HCT116 (cell line): Measurements from ENCODE around the gene KRTAP10-8. TPM values are rescaled to one million over a fixed set of nuclear protein-coding genes. Genes with fewer than 3 reads are reported as not detected.

Source experiments
- ATAC-seq: fragments of 200-7000 bp; cut with Tn5 transposase; 2 replicates; pipeline ENCODE4 v1.9.1; 2020; ENCODE audit warnings: mild to moderate bottlenecking, moderate library complexity
- BruUV-seq: library from RNA; stranded (reverse); fragments of 400-500 nt; replicated peaks from 2 replicates; lab custom pipeline; 2021; lab: Mats Ljungman, UMichigan
- CTCF ChIA-PET: fragments of 300-600 bp; sonication (Branson Sonifier 250); formaldehyde crosslinking; loops from one replicate; lab custom pipeline; 2021; ENCODE audit warnings: antibody characterized with exemption; lab: Charles Lee
- POLR2A ChIA-PET: fragments of 300-600, 350-600 bp; sonication (Branson Sonifier 250); formaldehyde crosslinking; loops from one replicate; lab custom pipeline; 2021; ENCODE audit warnings: antibody characterized with exemption; lab: Charles Lee
- RAD21 ChIA-PET, 2 experiments: fragments of 300-600 bp; sonication (Branson Sonifier 250); formaldehyde crosslinking; loops; one replicate each; lab custom pipeline; 2023; ENCODE audit warnings: low total read pairs in 2 of 2; ENCODE audit not compliant: uncharacterized antibody in 2 of 2, unreplicated experiment in 2 of 2, low non-redundant PET in 1 of 2; lab: Charles Lee
- DNase-seq: peaks from one replicate; pipeline ENCODE4 v3.0.0-alpha.2; 2010; ENCODE audit warnings: low read depth, low spot score
- H2AFZ ChIP-seq: fragments of 200-600 bp; shearing (Covaris generic), sonication (generic); 2 replicates; pipeline ENCODE4 v1.6.1; 2017; ENCODE audit warnings: low read depth, mixed run types, mixed read lengths, antibody characterized with exemption, low read length; ENCODE audit not compliant: poor library complexity, severe bottlenecking
- H3K27ac ChIP-seq: 2 replicates; pipeline ENCODE4 v1.5.1; 2012; ENCODE audit warnings: low read depth, low read length
- H3K27me3 ChIP-seq: fragments of 200-600 bp; sonication (generic); 2 replicates; pipeline ENCODE4 v1.6.1; 2016; ENCODE audit warnings: mixed run types, low read length, mixed read lengths; ENCODE audit not compliant: insufficient read depth
- H3K36me3 ChIP-seq, 2 experiments: fragments of 200-500 bp in 1 of 2; fragments of 200-600 bp in 1 of 2; sonication (Bioruptor generic) in 1 of 2; sonication (generic) in 1 of 2; 2 replicates each; pipeline versions ENCODE4 v1.5.1 to v1.6.1; 2014 to 2016; ENCODE audit warnings: low read length in 2 of 2, inconsistent platforms in 1 of 2, mixed read lengths in 1 of 2, mixed run types in 1 of 2; ENCODE audit not compliant: insufficient read depth in 2 of 2, control insufficient read depth in 1 of 2
- H3K4me1 ChIP-seq, 2 experiments: fragments of 200-600 bp in 1 of 2; sonication (generic) in 1 of 2; 2 replicates each; pipeline versions ENCODE4 v1.5.1 to v1.6.1; 2012 to 2017; ENCODE audit warnings: low read length in 2 of 2, inconsistent platforms in 1 of 2, mild to moderate bottlenecking in 1 of 2, mixed read lengths in 1 of 2, mixed run types in 1 of 2, moderate library complexity in 1 of 2; ENCODE audit not compliant: insufficient read depth in 2 of 2, control insufficient read depth in 1 of 2
- H3K4me2 ChIP-seq: fragments of 200-600 bp; sonication (generic); 2 replicates; pipeline ENCODE4 v1.6.1; 2017; ENCODE audit warnings: mixed run types, low read length, mixed read lengths
- H3K4me3 ChIP-seq, 2 experiments: fragments of 200-600 bp in 1 of 2; sonication (generic) in 1 of 2; replicated peaks in 1 of 2; 2 replicates each; pipeline ENCODE4 v1.5.1; 2011 to 2016; ENCODE audit warnings: low read length in 2 of 2, control low read depth in 1 of 2, low read depth in 1 of 2, mild to moderate bottlenecking in 1 of 2, mixed read lengths in 1 of 2, mixed run types in 1 of 2
- H3K79me2 ChIP-seq: fragments of 200-600 bp; sonication (generic); 2 replicates; pipeline ENCODE4 v1.6.1; 2017; ENCODE audit warnings: mild to moderate bottlenecking, mixed run types, low read length, moderate library complexity, mixed read lengths; ENCODE audit not compliant: insufficient read depth
- H3K9ac ChIP-seq: fragments of 200-600 bp; sonication (generic); 2 replicates; pipeline ENCODE4 v1.6.1; 2016; ENCODE audit warnings: low read length, mixed read lengths
- H3K9me2 ChIP-seq: fragments of 200-600 bp; sonication (generic), shearing (Covaris generic); 2 replicates; pipeline ENCODE4 v1.6.1; 2017; ENCODE audit warnings: mixed run types, mild to moderate bottlenecking, moderate library complexity; ENCODE audit not compliant: insufficient read depth
- H3K9me3 ChIP-seq, 2 experiments: fragments of 200-500 bp in 1 of 2; fragments of 200-600 bp in 1 of 2; sonication (Bioruptor generic) in 1 of 2; sonication (generic) in 1 of 2; 2 replicates each; pipeline ENCODE4 v1.6.1; 2014 to 2017; ENCODE audit warnings: low read length in 2 of 2, mixed read lengths in 2 of 2, inconsistent platforms in 1 of 2, low read depth in 1 of 2, mild to moderate bottlenecking in 1 of 2, mixed run types in 1 of 2, moderate library complexity in 1 of 2; ENCODE audit not compliant: control insufficient read depth in 1 of 2, insufficient read depth in 1 of 2
- H4K20me1 ChIP-seq: fragments of 200-600 bp; sonication (generic), shearing (Covaris generic); 2 replicates; pipeline ENCODE4 v1.6.1; 2017; ENCODE audit warnings: mixed run types, mild to moderate bottlenecking, moderate library complexity; ENCODE audit not compliant: insufficient read depth
- CBX3 ChIP-seq: IDR thresholded peaks from 2 replicates; pipeline ENCODE4 v1.6.1; 2012; ENCODE audit warnings: low read depth
- JUND ChIP-seq: IDR thresholded peaks from 2 replicates; pipeline ENCODE4 v1.6.1; 2012
- RAD21 ChIP-seq: IDR thresholded peaks from 2 replicates; pipeline ENCODE4 v1.6.1; 2012; ENCODE audit warnings: low read depth, mild to moderate bottlenecking
- SP1 ChIP-seq: IDR thresholded peaks from 2 replicates; pipeline ENCODE4 v1.6.1; 2012; ENCODE audit warnings: low read depth
- ZBTB33 ChIP-seq: IDR thresholded peaks from 2 replicates; pipeline ENCODE4 v1.6.1; 2011; ENCODE audit warnings: mild to moderate bottlenecking, low read length, moderate library complexity; ENCODE audit not compliant: insufficient replicate concordance; ENCODE audit errors: extremely low read depth
- intact Hi-C: fragments of 100-400 bp; cut with micrococcal nuclease; formaldehyde crosslinking; loops from 2 replicates; pipeline ENCODE4 v1.10.0; 2022
- total RNA-seq: library from RNA; stranded (reverse); gene quantifications from one replicate; pipeline ENCODE4 v1.2.1, GENCODE V29; 2021; ENCODE audit not compliant: unreplicated experiment

Gene KRTAP10-8
- total RNA-seq, 1 experiment from 2014 or later = not detected

GRCh38 chr21:44623575-44623974 lies 11.7 kb downstream of the KRTAP10-8 start:
- DNase-seq = peak; percentile 1
- H3K4me1 ChIP-seq = no peaks in the 10 kb centered on the region
- 0 out of 2 replicates have a peak, but pooled peaks have one; percentile 17 for TF ChIP-seq CBX3
- no peak for TF ChIP-seq ZBTB33
- TF ChIP-seq, all 23 proteins: peak for 1
- Histone ChIP-seq H3K36me3 (no peaks in the 10 kb centered on the region), H3K4me3 (no peak overlapping the region), H3K9me3 (peaks cover 13 to 36% of the 10 kb centered on the region in 2 experiments), H3K27ac (no peak overlapping the region), H3K79me2 (no peaks in the 10 kb centered on the region), H3K9ac (no peak overlapping the region), H3K27me3 (no peaks in the 10 kb centered on the region), H3K4me2 (no peak overlapping the region), H2AFZ (no peak overlapping the region), H3K9me2 (no peaks in the 10 kb centered on the region), H4K20me1 (no peaks in the 10 kb centered on the region)
- BruUV-seq = no TSS peak
- no peak for ATAC-seq
- CTCF ChIA-PET = no interaction called here
- RAD21 ChIA-PET = no interaction called here
- POLR2A ChIA-PET = no interaction called here
- intact Hi-C loops = no loop called here

- intact Hi-C loops = no loop called here
- no peak overlapping the region for H3K4me3 ChIP-seq
- peaks cover 10 to 32% of the 10 kb centered on the region in 2 experiments; a peak in 3 of 4 replicates for H3K9me3 ChIP-seq
- H3K9ac ChIP-seq = no peak overlapping the region
- BruUV-seq = no TSS peak
- no peaks in the 10 kb centered on the region for H3K27me3 ChIP-seq
- ChIA-PET POLR2A (no interaction called here), CTCF (no interaction called here), RAD21 (no interaction called here)
- TF ChIP-seq SP1 = no peak
- TF ChIP-seq CBX3 = no peak
- no peak for TF ChIP-seq RAD21
- TF ChIP-seq JUND = no peak
- H3K79me2 ChIP-seq = no peaks in the 10 kb centered on the region
- H2AFZ ChIP-seq = no peak overlapping the region
- no peaks in the 10 kb centered on the region for H3K4me1 ChIP-seq
- H4K20me1 ChIP-seq = no peaks in the 10 kb centered on the region
- H3K9me2 ChIP-seq = no peaks in the 10 kb centered on the region
- no peak overlapping the region for H3K27ac ChIP-seq
- no peak for ATAC-seq
- no peak overlapping the region for H3K4me2 ChIP-seq
- DNase-seq = no peak
- no peaks in the 10 kb centered on the region for H3K36me3 ChIP-seq
Observed at GRCh38 chr21:44625756-44626155, 13.9 kb downstream of the KRTAP10-8 start.
